Right lung (tissue), 10 donors: ENCODE results near the gene TMEM63A. TPM values are rescaled to one million over a fixed set of nuclear protein-coding genes. Genes with fewer than 3 reads are reported as not detected.
"Not testable (repeated sequence)": the region's sequence is repeated elsewhere in the genome, so short reads cannot be mapped to it uniquely, and the experiment has no call there.

Experiments used
- DNase-seq, 2 donors: peaks; one replicate each; pipeline ENCODE4 v3.0.0-alpha.2; 2013
- long read RNA-seq, 8 donors: transcript quantifications; one replicate each; lab custom pipeline, GENCODE V29; 2026
- polyA plus RNA-seq, 5 donors: library from polyadenylated mRNA; unstranded; fragments of 120-200 nt; gene quantifications; one replicate each; pipeline versions ENCODE4 v1.2.1 to v1.2.3, GENCODE V29; 2013; ENCODE audit warnings: inconsistent platforms in 1 of 5, low replicate concordance in 1 of 5; ENCODE audit not compliant: insufficient read length in 5 of 5, insufficient read depth in 1 of 5

The TMEM63A gene
- polyA plus RNA-seq, result 100 to 1,000 TPM; 103 to 163 (median 110) TPM
- long read RNA-seq, donor 1, full-length matches to known transcripts, result 2 of 13 reads
- long read RNA-seq, donor 1, partial matches to known transcripts, result 11 of 13 reads
- long read RNA-seq, donor 1, other reads (novel, unspliced or antisense), result 0 of 13 reads
- long read RNA-seq, donor 2, result 0 reads
- long read RNA-seq, donor 3, partial matches to known transcripts, result 0 of 4 reads
- long read RNA-seq, donor 3, other reads (novel, unspliced or antisense), result 0 of 4 reads
- long read RNA-seq, donor 4, partial matches to known transcripts, result 5 of 7 reads
- long read RNA-seq, donor 4, other reads (novel, unspliced or antisense), result 0 of 7 reads
- long read RNA-seq, donor 5, full-length matches to known transcripts, result 2 of 9 reads
- long read RNA-seq, donor 5, partial matches to known transcripts, result 7 of 9 reads
- long read RNA-seq, donor 5, other reads (novel, unspliced or antisense), result 0 of 9 reads
- long read RNA-seq, donor 6, full-length matches to known transcripts, result 4 of 14 reads
- long read RNA-seq, donor 6, partial matches to known transcripts, result 10 of 14 reads
- long read RNA-seq, donor 6, other reads (novel, unspliced or antisense), result 0 of 14 reads
- long read RNA-seq, donor 7, full-length matches to known transcripts, result 3 of 89 reads
- long read RNA-seq, donor 7, partial matches to known transcripts, result 86 of 89 reads
- long read RNA-seq, donor 7, other reads (novel, unspliced or antisense), result 0 of 89 reads
- long read RNA-seq, donor 8, full-length matches to known transcripts, result 1 of 1 reads
- long read RNA-seq, donor 8, partial matches to known transcripts, result 0 of 1 reads
- long read RNA-seq, donor 8, other reads (novel, unspliced or antisense), result 0 of 1 reads

- peak; percentile 88 to 91 for DNase-seq
Observed at GRCh38 chr1:225881959-225882693, at the start of gene TMEM63A. Gene TMEM63A, minus strand, starts transcription at chr1:225882380. Its CDS starts 4,800 bp downstream, at chr1:225877580.

- no peak for DNase-seq
Observed at GRCh38 chr1:225931270-225932136, 49.3 kb upstream of the TMEM63A start.

GRCh38 chr1:225930566-225930965 is 48.4 kb upstream of the TMEM63A start:
- DNase-seq, result no peak

GRCh38 chr1:225929462-225929861 is 47.3 kb upstream of the TMEM63A start:
- not testable (repeated sequence) for DNase-seq

GRCh38 chr1:225928186-225929175 is 46.3 kb upstream of the TMEM63A start:
- DNase-seq, result no peak

GRCh38 chr1:225926551-225927113 is 44.5 kb upstream of the TMEM63A start:
- no peak for DNase-seq

GRCh38 chr1:225923692-225924555 is 41.7 kb upstream of the TMEM63A start, which contains the start of gene PYCR2:
Gene PYCR2, minus strand, starts transcription at chr1:225924250. Its CDS starts 140 bp downstream, at chr1:225924110.
- DNase-seq, result peak; percentile 97

GRCh38 chr1:225923381-225923691 is 41.2 kb upstream of the TMEM63A start:
- no peak for DNase-seq

- DNase-seq, result no peak
Observed at GRCh38 chr1:225921734-225922709, 39.8 kb upstream of the TMEM63A start.

- peak; percentile 63 to 69 for DNase-seq
Observed at GRCh38 chr1:225919906-225920305, 37.7 kb upstream of the TMEM63A start.

- no peak for DNase-seq
Observed at GRCh38 chr1:225918280-225918679, 36.1 kb upstream of the TMEM63A start.

GRCh38 chr1:225917536-225917935 is 35.4 kb upstream of the TMEM63A start:
- DNase-seq, result no peak

- DNase-seq, result no peak
Observed at GRCh38 chr1:225917101-225917500, 34.9 kb upstream of the TMEM63A start.

GRCh38 chr1:225915538-225915991 is 33.4 kb upstream of the TMEM63A start:
- no peak for DNase-seq

GRCh38 chr1:225914947-225915346 is 32.8 kb upstream of the TMEM63A start:
- no peak for DNase-seq

GRCh38 chr1:225914391-225914790 is 32.2 kb upstream of the TMEM63A start:
- DNase-seq, result no peak
